Measurements from ENCODE around the gene ENTPD1.
"Not testable (repeated sequence)": the region's sequence is repeated elsewhere in the genome, so short reads cannot be mapped to it uniquely, and the experiment has no call there.

The ENTPD1 gene

GRCh38 chr10:95872158-95872711, 116.3 kb downstream of the ENTPD1 start:
- DNase-seq: no peak

- DNase-seq: no peak
Measured at GRCh38 chr10:95873139-95873538, 117.2 kb downstream of the ENTPD1 start.

DNA sequence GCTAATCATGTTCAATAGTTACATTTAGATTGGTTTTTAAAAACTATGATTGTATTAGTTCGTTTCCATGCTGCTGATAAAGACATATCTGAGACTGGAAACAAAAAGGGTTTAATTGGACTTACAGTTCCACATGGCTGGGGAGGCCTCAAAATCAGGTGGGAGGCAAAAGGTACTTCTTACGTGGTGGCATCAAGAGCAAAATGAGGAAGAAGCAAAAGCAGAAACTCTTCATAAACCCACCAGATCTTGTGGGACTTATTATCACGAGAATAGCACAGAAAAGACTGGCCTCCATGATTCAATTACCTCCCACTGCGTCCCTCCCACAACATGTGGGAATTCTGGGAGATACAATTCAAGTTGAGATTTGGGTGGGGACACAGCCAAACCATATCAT, 117.7 kb downstream of the ENTPD1 start:
- DNase-seq: no peak

GRCh38 chr10:95874783-95875182, 118.8 kb downstream of the ENTPD1 start:
- not testable (repeated sequence) for DNase-seq

DNA sequence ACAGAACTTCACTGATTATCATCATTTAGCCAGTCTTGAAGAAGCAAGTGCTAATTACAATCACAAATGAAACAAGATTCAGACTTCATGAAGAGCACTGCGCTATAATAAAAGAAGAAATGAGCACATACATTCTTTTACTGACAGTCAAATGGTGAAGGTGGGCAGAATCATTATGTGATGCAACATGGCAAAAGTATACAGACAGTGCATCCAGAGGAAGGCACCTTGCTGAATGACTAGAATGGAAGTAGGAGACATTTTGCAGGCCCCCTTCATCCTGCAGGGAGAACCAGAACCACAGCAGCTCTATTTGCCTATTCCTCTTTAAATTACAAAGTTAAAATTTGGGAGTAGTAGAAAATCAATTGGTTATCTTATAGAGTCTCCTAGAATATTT, 120.8 kb downstream of the ENTPD1 start:
- DNase-seq: no peak

- no peak for DNase-seq
Measured at GRCh38 chr10:95877881-95878280, 121.9 kb downstream of the ENTPD1 start.

DNA sequence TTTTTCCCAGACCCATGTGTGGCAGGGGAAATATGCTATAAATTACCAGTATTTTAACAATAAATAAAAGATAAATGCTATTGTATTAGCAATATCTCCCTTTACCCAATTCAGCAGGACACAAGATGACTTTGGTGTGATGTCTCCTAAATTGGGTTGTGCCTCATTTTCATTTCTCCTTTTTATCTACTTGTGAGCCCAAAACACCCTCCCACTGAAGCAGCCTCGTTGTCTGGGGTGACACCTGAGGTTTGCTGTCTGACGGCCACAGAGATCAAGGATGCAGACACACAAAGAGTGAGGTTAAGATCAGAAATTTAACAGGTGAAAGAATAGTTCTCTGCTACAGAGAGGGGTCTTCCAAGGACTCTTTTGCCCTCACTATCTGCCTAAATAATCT, 124.7 kb downstream of the ENTPD1 start:
- DNase-seq: no peak

GRCh38 chr10:95881316-95881715, 125.4 kb downstream of the ENTPD1 start:
- no peak for DNase-seq

- no peak for DNase-seq
Measured at GRCh38 chr10:95889830-95890229, 133.9 kb downstream of the ENTPD1 start.

- no peak for DNase-seq
Measured at GRCh38 chr10:95896071-95896850, 140.3 kb downstream of the ENTPD1 start.

DNA sequence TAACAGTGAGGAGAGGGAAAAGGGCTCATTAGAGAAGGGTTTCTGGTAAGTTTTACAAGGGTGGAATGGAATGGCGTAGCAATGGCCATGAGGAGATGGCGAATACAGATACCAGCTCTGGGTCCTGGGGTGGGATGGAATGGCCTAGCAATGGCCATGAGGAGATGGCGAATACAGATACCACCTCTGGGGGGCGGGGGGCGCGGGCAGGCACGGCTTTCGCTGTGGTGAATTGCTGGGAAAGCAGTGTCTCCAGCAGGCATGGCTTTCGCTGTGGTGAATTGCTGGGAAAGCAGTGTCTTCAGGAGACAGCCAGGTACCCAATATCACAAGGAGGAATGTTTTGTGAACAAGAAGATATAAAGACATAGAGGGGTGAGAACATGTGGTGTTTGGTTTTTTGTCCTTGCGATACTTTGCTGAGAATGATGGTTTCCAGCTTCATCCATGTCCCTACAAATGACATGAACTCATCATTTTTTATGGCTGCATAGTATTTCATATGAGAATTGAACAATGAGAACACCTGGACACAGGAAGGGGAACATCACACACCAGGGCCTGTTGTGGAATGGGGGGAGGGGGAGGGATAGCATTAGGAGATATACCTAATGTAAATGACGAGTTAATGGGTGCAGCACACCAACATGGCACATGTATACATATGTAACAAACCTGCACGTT, 150.1 kb downstream of the ENTPD1 start:
- not testable (repeated sequence) for DNase-seq

GRCh38 chr10:95906677-95907455, 150.9 kb downstream of the ENTPD1 start:
- DNase-seq: peak in 1 of 2 experiments; percentile 19

- peak; percentile 31 to 62 for DNase-seq
Measured at GRCh38 chr10:95907456-95908253, 151.7 kb downstream of the ENTPD1 start, which contains the start of gene CC2D2B. CC2D2B (plus strand) TSS chr10:95907975; CDS start chr10:95911324, 3,349 bp downstream.

GRCh38 chr10:95908450-95908849, 152.5 kb downstream of the ENTPD1 start:
- no peak for DNase-seq

- no peak for DNase-seq
Measured at GRCh38 chr10:95909561-95909960, 153.6 kb downstream of the ENTPD1 start.

DNA sequence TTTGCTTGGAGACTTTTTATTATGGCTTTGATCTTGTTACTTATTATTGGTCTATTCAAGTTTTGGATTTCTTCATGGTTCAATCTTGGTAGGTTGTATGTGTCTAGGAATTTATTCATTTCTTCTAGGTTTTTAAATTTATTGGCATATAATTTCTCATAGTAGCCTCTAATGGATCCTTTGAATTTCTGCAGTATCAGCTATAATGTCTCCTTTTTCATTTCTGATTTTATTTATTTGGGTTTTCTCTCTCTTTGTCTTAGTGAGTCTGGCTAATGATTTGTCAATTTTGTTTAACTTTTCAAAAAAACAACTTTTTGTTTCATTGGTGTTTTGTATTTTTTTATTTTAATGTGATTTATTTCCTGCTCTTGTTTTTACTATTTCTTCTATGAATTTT, 160.1 kb downstream of the ENTPD1 start:
- DNase-seq: not testable (repeated sequence)
